HG03159 (cell line): ENCODE data around the gene AHCYL2.
"Not testable (repeated sequence)": the region's sequence is repeated elsewhere in the genome, so short reads cannot be mapped to it uniquely, and the experiment has no call there.

Experiments
- ATAC-seq: cut with Tn5 transposase; IDR thresholded peaks from one replicate; pipeline ENCODE4 v1.9.1; 2021; ENCODE audit warnings: mild to moderate bottlenecking, moderate library complexity; ENCODE audit not compliant: unreplicated experiment

The AHCYL2 gene

DNA sequence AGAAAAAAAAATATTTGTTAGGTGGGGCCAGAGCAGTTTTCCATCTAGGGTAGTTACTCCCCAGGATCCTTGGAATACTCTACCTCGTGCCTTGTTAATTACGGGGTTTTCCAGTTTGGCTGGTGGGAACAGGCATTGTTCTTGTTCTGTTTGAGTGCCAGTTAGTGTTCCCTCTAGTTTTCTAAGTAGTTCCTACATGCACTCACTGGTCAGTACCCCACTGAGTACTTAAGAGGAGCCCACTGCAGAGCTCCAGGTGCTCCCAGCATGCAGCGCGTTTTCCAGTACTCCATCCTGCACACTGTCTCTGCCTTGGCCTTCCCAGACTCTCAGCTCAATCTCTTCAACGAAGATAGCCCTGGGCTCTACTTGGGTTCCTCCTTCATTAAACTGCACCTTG is 58.0 kb downstream of the AHCYL2 start:
- no peak for ATAC-seq

DNA sequence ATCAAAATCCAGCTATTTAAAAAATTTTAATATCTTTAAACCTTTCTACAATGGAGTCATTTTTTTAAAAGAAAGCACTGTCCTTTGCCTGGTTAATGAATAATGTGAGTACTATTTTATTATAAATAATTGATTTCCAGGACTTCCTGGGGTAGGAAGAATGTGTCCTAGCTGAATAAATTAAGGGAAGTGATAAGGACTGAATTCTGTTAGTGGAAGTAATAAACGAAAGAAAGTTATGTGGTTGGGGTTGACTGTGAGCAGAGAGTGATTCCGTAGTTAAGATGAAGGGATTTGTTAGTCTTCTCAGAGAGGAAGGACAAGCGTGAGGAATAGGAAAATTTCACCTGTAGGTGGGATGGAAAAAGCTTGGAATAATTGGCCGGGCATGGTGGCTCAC is 59.1 kb downstream of the AHCYL2 start:
- no peak for ATAC-seq

DNA sequence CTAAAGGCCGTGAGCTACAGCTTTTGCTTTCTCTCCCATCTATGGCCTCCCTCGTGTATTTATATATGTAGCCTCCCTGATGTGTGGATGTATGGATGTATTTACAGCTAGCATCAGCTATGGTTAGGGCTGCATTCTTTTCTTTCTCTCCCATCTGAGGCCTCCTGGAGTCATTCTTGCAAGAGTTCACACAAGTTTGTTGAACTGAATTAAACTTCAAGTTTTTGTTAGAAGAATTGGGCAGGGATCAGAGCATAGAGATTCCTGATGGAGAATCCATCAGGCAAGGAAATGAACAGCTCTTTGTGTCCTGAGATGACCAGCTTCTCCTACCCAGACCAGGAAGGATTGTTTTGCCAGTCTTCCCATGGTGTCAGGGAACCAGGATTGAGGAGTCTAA is 60.3 kb downstream of the AHCYL2 start:
- no peak for ATAC-seq

- ATAC-seq: no peak
Observed at GRCh38 chr7:129292861-129293260, 68.0 kb downstream of the AHCYL2 start.

GRCh38 chr7:129295015-129295423 is 70.2 kb downstream of the AHCYL2 start:
- no peak for ATAC-seq

GRCh38 chr7:129298268-129298893 is 73.6 kb downstream of the AHCYL2 start:
- ATAC-seq: no peak

GRCh38 chr7:129299889-129300288 is 75.1 kb downstream of the AHCYL2 start:
- ATAC-seq: no peak

DNA sequence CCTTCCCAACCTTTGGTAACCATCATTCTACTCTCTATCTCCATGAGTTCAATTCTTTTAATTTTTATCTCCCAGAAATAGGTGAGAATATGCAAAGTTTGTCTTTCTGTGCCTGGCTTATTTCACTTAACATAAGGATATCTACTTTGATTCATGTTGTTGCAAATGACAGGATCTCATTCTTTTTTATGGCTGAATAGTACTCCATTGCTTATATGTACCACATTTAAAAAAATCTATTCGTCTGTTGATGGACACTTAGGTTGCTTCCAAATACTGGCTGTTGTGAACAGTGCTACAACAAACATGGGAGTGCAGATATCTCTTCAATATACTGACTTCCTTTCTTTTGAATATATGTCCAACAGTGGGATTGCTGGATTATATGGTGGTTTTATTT is 75.5 kb downstream of the AHCYL2 start:
- ATAC-seq: not testable (repeated sequence)

- no peak for ATAC-seq
Observed at GRCh38 chr7:129307592-129307991, 82.8 kb downstream of the AHCYL2 start.

GRCh38 chr7:129308047-129308446 is 83.2 kb downstream of the AHCYL2 start:
- no peak for ATAC-seq

- ATAC-seq: no peak
Observed at GRCh38 chr7:129311429-129311828, 86.6 kb downstream of the AHCYL2 start.

DNA sequence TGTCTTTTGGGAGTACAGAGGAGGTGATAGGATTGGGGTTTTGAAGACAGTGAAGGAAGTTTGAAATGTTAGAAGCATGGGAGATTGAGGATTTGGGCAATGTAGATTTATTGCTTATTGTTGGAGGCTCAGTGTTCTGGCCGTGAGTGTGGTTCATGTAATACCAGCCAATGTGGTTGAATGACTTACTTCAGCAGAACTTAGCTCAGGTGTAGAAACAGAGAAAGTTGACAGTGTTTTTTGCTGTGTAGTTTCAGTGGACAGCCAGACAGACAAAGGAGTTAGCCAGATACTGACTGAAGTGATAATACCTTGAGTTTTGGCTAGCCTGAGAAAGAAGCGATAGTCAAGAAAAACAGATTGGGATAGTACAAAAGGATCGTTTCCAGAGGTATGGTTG is 88.5 kb downstream of the AHCYL2 start:
- no peak for ATAC-seq

DNA sequence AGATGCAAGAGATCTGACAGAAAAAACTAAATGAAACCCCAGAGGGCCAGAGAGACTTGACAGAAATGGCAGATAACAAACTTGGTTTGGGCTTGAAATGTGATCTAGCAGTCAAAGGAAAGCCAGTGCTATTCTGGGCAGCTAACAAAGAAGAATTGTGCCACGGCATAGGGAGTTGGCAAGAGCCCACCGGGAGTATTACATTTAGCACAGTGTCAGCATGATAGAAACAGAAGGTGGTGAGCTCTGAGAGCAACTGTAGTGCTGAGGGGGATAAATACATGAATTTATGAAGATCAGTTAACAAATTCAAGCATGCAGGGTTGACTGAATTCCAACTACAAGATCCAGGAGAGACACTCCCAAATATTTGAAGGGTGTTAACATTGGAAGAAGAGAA is 91.1 kb downstream of the AHCYL2 start:
- no peak for ATAC-seq

GRCh38 chr7:129317450-129317849 is 92.6 kb downstream of the AHCYL2 start:
- ATAC-seq: no peak

GRCh38 chr7:129327076-129327475 is 102.2 kb downstream of the AHCYL2 start:
- no peak for ATAC-seq

DNA sequence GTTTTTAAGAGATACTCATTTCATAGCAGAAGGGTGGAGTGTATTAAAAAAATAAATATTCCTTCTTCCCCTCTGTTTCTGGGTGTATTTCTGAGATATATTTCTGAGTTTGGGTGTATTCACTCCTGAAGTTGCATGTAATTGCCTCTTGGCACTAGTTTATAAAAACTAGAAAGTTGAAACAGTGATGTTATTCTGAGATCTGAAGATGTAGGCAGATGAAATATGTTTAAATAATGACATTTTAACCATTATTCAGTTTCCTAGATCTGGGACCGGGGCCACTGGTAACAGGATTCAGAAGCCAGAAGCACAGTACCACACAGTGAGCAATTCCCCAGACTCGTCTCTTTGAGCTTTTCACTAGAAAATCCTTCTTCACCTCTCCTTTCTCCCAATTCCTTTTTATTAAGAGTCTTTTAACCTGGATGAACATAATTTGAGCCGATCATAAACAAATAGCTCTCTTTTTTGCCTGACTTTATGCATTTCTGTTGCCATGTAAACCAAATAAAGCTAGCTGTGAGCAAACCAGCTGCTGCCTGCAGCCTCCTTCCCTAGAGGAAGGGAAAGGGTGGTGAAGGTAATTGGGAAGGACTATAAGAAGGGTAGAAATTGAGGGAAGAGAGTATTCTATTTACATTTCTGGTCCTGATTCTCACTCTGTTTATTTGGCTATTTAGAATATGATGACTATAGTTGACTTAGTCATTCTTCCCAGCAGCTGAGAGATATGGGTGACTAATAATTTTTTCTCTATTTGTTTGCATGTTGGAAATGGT is 107.6 kb downstream of the AHCYL2 start:
- ATAC-seq: no peak

- ATAC-seq: no peak
Observed at GRCh38 chr7:129334473-129334872, 109.6 kb downstream of the AHCYL2 start.

GRCh38 chr7:129338450-129338849 is 113.6 kb downstream of the AHCYL2 start:
- no peak for ATAC-seq

- no peak for ATAC-seq
Observed at GRCh38 chr7:129341212-129341611, 116.4 kb downstream of the AHCYL2 start.

- no peak for ATAC-seq
Observed at GRCh38 chr7:129341816-129342806, 117.3 kb downstream of the AHCYL2 start.

DNA sequence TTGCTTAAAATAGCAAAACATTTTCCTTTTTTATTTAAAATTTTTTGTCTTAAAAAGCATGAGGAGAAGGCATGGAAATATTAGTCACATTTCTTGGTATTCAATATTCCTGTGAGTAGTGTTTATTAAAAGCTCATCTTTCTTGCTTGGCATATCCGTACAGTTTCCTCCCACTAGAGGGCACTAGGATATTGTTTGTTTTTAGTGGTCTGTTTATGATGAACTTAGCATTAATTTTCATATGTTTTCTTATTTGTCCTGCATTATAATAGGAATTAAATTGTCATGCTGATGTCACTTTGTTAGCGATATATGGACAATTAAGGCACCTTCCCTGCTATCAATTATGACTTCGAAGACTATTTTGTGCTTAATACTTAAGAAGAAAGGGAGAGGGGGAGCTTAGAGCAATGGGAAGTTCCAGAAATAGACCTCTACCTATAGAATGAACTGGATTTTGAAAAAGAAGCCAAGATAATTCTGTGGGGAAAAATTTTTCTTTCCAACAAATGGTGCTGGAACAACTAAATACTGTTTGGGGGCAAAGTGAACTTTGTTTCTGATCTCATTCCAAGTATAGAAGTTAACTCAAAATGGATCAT is 118.4 kb downstream of the AHCYL2 start:
- no peak for ATAC-seq
